MCF 10A (cell line): ENCODE measurements around the gene FBXO21. TPM values are rescaled to one million over a fixed set of nuclear protein-coding genes. Genes with fewer than 3 reads are reported as not detected.

Experiments used
- BruUV-seq: library from RNA; stranded (reverse); fragments of 400-500 nt; replicated peaks from 2 replicates; lab custom pipeline; 2021; lab: Mats Ljungman, UMichigan
- CTCF ChIA-PET: fragments of 300-600 bp; sonication (Branson Sonifier 250); formaldehyde crosslinking; extraction: SDS; loops from one replicate; lab custom pipeline; 2021; ENCODE audit warnings: antibody characterized with exemption, inconsistent platforms; lab: Yijun Ruan, JAX
- POLR2A ChIA-PET: fragments of 300-600, 350-650 bp; sonication (Branson Sonifier 250); formaldehyde crosslinking; extraction: SDS; loops from one replicate; lab custom pipeline; 2020; ENCODE audit warnings: antibody characterized with exemption, inconsistent platforms; lab: Yijun Ruan, JAX
- DNase-seq: peaks from one replicate; pipeline ENCODE4 v3.0.0-alpha.2; 2018; ENCODE audit not compliant: unreplicated experiment
- H3K27ac Mint-ChIP-seq: one replicate; pipeline ENCODE4 v1.8.0; 2022; ENCODE audit warnings: mild to moderate bottlenecking, low read depth, mixed read lengths; ENCODE audit not compliant: unreplicated experiment
- H3K27me3 Mint-ChIP-seq: one replicate; pipeline ENCODE4 v1.8.0; 2022; ENCODE audit warnings: mixed read lengths; ENCODE audit not compliant: insufficient read depth, unreplicated experiment
- H3K36me3 Mint-ChIP-seq: one replicate; pipeline ENCODE4 v1.8.0; 2022; ENCODE audit warnings: mild to moderate bottlenecking, moderate library complexity, mixed read lengths; ENCODE audit not compliant: insufficient read depth, unreplicated experiment
- H3K4me1 Mint-ChIP-seq: one replicate; pipeline ENCODE4 v1.8.0; 2022; ENCODE audit warnings: mixed read lengths; ENCODE audit not compliant: insufficient read depth, unreplicated experiment
- H3K4me3 Mint-ChIP-seq: one replicate; pipeline ENCODE4 v1.8.0; 2022; ENCODE audit warnings: mild to moderate bottlenecking, moderate library complexity, mixed read lengths; ENCODE audit not compliant: unreplicated experiment
- H3K9me3 Mint-ChIP-seq: one replicate; pipeline ENCODE4 v1.8.0; 2022; ENCODE audit warnings: mixed read lengths; ENCODE audit not compliant: unreplicated experiment
- CTCF ChIP-seq: fragments of 200-600 bp; IDR thresholded peaks from one replicate; pipeline ENCODE4 v1.8.0; 2022; ENCODE audit warnings: antibody characterized with exemption, mild to moderate bottlenecking; ENCODE audit not compliant: unreplicated experiment
- intact Hi-C: fragments of 100-400 bp; cut with micrococcal nuclease; formaldehyde crosslinking; loops from 2 replicates; pipeline ENCODE4 v1.14.1; 2022
- total RNA-seq: library from RNA; stranded (reverse); gene quantifications from 2 replicates; pipeline ENCODE4 v1.2.3, GENCODE V29; 2022

The FBXO21 gene
- total RNA-seq, 1 experiment from 2014 or later: 33.4 TPM

GRCh38 chr12:117113231-117113630 is 77.0 kb downstream of the FBXO21 start:
- intact Hi-C loops: no loop called here
- no peaks in the 10 kb centered on the region for H3K36me3 Mint-ChIP-seq
- BruUV-seq: no TSS peak
- H3K27me3 Mint-ChIP-seq: peaks cover 13% of the 10 kb centered on the region
- DNase-seq: no peak
- no peaks in the 10 kb centered on the region for H3K9me3 Mint-ChIP-seq
- POLR2A ChIA-PET: no interaction called here
- TF ChIP-seq CTCF: no peak
- CTCF ChIA-PET: no interaction called here
- no peak overlapping the region for H3K27ac Mint-ChIP-seq
- H3K4me3 Mint-ChIP-seq: no peak overlapping the region
- no peaks in the 10 kb centered on the region for H3K4me1 Mint-ChIP-seq

- DNase-seq: no peak
- POLR2A ChIA-PET: no interaction called here
- H3K4me3 Mint-ChIP-seq: no peak overlapping the region
- H3K36me3 Mint-ChIP-seq: no peaks in the 10 kb centered on the region
- no peak overlapping the region for H3K27ac Mint-ChIP-seq
- CTCF ChIA-PET: interaction anchor here (0.6 to 0.7 kb wide), 3 partner anchors 8 to 966 kb away, joined by 3 to 4 read pairs (median 3); no protein-coding TSS in a partner anchor
- no peak for TF ChIP-seq CTCF
- intact Hi-C loops: no loop called here
- H3K27me3 Mint-ChIP-seq: peaks cover 25% of the 10 kb centered on the region
- no TSS peak for BruUV-seq
- no peaks in the 10 kb centered on the region for H3K4me1 Mint-ChIP-seq
- no peaks in the 10 kb centered on the region for H3K9me3 Mint-ChIP-seq
Observed at GRCh38 chr12:117111821-117112595, 78.3 kb downstream of the FBXO21 start.

- no peak overlapping the region for H3K4me3 Mint-ChIP-seq
- H3K9me3 Mint-ChIP-seq: no peaks in the 10 kb centered on the region
- H3K36me3 Mint-ChIP-seq: no peaks in the 10 kb centered on the region
- no peaks in the 10 kb centered on the region for H3K4me1 Mint-ChIP-seq
- H3K27me3 Mint-ChIP-seq: peaks cover 31% of the 10 kb centered on the region
- TF ChIP-seq CTCF: no peak
- intact Hi-C loops: no loop called here
- CTCF ChIA-PET: interaction anchor here (0.6 to 0.7 kb wide), 3 partner anchors 9 to 965 kb away, joined by 3 to 4 read pairs (median 3); no protein-coding TSS in a partner anchor
- H3K27ac Mint-ChIP-seq: no peak overlapping the region
- no peak for DNase-seq
- BruUV-seq: no TSS peak
- POLR2A ChIA-PET: no interaction called here
Observed at GRCh38 chr12:117111386-117111785, 78.9 kb downstream of the FBXO21 start.

GRCh38 chr12:117109943-117110635 is 80.2 kb downstream of the FBXO21 start:
- CTCF ChIA-PET: no interaction called here
- DNase-seq: no peak
- Mint-ChIP-seq H3K4me3 (no peak overlapping the region), H3K4me1 (no peaks in the 10 kb centered on the region), H3K27me3 (peaks cover 43% of the 10 kb centered on the region), H3K36me3 (no peaks in the 10 kb centered on the region), H3K27ac (no peak overlapping the region), H3K9me3 (no peaks in the 10 kb centered on the region)
- intact Hi-C loops: no loop called here
- BruUV-seq: no TSS peak
- TF ChIP-seq CTCF: no peak
- POLR2A ChIA-PET: no interaction called here
